CD4-positive, alpha-beta T cell treated with Interleukin-17A for 1 hour (primary cell): ENCODE measurements around the gene PPRC1.
A peak's percentile ranks its signal among the peaks of the same experiment; 100 is the strongest.

ENCODE experiments used
- DNase-seq: peaks from one replicate; pipeline ENCODE4 v3.0.0-alpha.2; 2020

Gene PPRC1

DNA sequence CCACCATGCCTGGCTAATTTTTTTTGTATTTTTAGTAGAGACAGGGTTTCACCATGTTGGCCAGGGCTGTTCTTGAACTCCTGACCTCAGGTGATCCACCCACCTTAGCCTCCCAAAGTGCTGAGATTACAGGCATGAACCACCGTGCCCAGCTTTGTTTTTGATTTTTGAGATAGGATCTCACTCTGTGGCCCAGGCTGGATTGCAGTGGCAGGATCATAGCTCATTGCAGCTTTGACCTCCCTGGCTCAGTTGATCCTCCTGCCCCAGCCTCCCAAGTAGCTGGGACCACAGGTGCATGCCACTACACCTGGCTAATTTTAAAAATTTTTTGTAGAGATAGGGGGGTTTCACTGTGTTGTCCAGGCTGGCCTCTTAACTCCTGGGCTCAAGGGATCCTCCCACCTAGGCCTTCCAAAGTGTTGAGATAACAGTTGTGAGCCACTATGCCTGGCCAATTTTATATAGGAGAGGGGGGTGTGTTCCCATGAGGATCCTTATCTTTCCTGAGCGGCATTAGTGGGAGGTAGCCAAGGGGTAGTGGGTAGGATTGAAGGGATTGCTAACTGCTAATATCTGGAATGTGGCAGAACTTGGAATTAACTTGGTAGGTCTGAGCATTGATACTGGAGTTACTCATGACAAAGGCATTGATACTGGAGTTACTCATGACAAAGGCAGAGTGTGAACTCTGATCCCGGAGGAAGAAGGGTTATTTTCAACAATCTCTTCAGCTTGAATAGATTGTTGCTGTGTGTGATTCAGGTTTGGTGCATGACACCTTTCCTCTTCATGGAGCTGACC lies 18.3 kb downstream of the PPRC1 start:
- no peak for DNase-seq

DNA sequence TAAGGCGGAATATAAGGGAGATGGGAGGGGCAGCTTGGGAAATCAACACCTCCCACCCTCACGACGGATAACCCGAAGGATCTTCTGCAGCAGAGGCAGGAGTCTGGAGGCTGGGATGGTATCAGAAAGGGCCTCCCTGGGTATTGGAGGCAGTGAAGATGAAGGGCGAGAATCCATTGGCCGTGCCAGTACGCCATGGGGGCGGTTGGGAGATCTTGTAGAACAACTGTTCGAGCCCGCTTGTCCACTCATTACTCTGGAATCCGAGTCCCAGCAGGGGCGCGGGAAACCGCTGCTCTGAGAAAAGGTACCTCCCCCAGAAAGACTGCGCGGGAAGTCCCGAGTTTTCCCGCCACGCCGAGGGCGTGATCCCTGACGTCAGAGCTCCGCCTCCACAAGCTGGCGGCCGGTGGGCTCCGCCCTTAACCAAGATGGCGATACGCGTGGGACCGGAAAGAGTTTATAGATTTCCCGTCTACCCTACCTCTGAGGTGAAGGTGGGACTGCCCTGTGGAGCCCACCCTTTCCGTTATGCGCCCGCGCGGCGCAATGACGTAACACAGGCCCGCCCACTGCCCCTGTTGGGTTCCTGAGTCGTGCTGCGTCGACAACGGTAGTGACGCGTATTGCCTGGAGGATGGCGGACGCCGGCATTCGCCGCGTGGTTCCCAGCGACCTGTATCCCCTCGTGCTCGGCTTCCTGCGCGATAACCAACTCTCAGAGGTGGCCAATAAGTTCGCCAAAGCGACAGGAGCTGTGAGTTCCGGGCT lies 19.1 kb downstream of the PPRC1 start, which contains the start of gene NOLC1:
Gene NOLC1, plus strand, starts transcription at position 616 of the 771 bp plus-strand sequence. Its CDS starts 22 bp downstream, at position 638.
- peak; percentile 100 for DNase-seq

GRCh38 chr10:102152545-102152890 lies 19.7 kb downstream of the PPRC1 start:
- no peak for DNase-seq

- no peak for DNase-seq
These were observed 20.3 kb downstream of the PPRC1 start for GRCh38 chr10:102153093-102153620.

DNA sequence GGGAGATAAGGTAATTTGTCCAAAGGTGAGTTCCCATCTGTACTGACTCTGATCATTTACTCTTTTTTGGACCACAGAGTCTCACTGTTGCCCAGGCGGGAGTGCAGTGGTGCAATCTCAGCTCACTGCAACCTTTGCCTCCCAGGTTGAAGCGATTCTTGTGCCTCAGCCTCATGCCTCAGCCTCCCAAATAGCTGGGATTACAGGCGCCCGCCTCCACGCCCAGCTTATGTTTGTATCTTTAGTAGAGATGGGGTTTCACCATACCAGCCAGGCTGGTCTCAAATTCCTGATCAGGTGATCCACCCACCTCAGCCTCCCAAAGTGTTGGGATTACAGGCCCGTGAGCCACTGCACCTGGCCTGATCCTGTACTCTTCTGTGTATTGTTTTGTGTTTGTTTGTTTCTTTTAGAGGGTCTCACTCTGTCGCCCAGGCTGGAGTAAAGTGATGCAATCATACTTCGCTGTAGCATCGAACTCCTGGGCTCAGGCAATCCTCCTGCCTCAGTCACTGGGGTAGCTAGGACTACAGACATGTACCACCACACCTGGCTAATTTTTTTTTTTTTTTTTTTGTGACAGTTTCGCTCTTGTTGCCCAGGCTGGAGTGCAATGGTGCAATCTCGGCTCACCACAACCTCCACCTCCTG lies 21.8 kb downstream of the PPRC1 start:
- no peak for DNase-seq

GRCh38 chr10:102157224-102157623 lies 24.4 kb downstream of the PPRC1 start:
- DNase-seq, result no peak

DNA sequence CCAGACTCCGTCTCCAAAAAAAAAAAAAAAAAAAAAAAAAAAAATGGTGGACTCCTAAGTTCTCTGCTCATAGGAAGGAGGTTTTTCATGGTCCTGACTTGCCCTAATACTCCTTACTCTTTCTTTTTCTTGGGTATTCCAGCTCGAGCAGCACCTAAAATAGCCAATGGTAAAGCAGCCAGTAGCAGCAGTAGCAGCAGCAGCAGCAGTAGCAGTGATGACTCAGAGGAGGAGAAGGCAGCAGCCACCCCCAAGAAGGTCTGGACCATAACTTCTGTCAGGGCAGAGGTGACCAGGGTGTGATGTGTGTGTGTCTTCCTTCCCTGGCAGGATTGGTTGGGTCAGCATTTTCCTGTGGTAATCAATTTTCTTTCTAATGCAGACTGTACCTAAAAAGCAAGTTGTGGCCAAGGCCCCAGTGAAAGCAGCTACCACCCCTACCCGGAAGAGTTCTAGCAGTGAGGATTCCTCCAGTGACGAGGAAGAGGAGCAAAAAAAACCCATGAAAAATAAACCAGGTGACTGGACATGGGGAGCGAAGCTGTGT lies 26.3 kb downstream of the PPRC1 start:
- no peak for DNase-seq

- no peak for DNase-seq
These were observed 27.0 kb downstream of the PPRC1 start for GRCh38 chr10:102159831-102160230.

DNA sequence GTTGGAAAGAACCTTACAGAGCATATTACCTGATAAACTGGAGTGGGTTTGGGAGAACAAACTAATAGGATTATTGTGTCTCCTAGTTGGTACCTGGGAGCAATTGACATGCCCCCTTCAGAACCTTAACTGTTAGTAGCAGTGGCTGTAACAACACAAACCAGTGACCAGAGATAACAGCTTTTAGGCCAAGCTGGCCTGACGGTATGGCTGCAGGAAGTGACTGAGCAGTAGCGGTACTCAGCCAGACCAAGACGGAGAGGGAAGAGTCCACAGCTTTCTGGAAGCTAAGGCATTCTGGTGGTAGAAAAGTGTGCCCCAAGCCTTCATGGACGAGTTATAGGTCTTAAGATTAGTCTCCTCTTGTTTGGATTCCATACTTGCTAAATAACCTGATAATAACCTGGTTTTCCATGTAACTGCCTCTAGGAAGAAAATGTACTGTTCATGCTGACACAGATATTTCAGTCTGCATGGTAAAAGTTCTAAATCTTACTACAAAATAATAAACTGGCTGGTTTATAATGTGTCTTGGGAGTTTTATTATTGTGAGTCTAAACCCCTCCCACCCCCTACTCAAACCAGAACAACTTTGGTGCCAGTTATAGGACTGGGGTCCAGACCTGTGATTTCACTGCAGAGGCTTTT lies 30.6 kb downstream of the PPRC1 start:
- DNase-seq, result no peak

- DNase-seq, result no peak
These were observed 35.0 kb downstream of the PPRC1 start for GRCh38 chr10:102167861-102168260.

DNA sequence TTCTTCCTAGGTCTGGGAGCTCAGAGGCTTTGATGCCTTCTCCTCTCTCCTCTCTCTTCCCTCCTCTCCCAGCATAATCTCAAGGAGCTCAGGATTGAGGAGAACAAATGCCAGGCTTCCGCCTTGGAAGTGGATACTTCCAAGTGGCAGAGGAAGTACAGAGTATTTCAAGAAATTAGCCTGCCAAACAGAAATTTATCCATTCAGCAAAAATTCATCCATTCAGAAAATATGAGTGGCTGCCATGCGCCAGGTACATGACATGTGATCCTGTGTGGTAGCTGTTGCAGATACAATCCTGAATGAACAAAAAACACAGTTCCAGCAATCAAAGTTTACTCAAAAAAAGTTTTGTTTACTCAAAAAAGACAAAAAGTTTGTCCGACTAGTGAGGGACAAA lies 37.8 kb downstream of the PPRC1 start:
- no peak for DNase-seq

DNA sequence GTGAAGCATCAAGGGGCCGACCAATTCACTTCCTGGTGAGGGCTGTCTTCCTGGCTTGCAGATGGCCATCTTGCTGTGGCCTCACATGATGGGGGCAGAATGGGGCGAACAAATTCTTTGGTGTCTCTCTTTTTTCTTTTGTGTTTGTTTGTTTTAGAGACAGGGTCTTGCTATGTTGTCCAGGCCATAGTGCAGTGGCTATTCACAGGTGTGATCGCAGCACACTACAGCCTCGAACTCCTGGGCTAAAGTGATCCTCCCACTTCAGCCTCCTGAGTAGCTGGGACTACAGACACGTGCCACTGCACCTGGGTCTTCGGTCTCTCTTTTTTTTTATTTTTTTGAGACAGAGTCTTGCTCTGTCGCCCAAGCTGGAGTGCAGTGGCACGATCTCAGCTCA lies 39.4 kb downstream of the PPRC1 start:
- DNase-seq, result no peak

DNA sequence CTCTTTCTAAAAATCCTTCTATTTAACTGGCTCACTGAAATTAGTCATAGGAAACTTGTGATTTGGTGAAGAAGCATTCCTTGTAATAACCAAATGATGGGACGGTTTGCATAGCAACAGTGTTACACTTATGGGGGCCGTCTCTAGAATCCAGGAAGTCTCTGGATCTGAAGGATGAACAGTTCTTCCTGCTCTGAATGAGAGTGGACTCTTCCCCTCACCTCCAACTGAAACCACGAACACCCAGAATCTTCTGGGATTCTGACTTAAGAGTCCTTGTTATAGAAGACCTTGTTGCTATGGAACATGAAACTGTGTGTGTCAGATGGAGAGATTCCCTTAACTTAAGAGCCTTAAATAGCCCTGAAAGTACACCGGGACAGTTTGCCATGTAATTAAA lies 42.6 kb downstream of the PPRC1 start:
- DNase-seq, result no peak

GRCh38 chr10:102184606-102185005 lies 51.8 kb downstream of the PPRC1 start:
- DNase-seq, result no peak

- DNase-seq, result no peak
These were observed 52.4 kb downstream of the PPRC1 start for GRCh38 chr10:102185272-102185671.

- DNase-seq, result no peak
These were observed 53.1 kb downstream of the PPRC1 start for GRCh38 chr10:102185811-102186527.

DNA sequence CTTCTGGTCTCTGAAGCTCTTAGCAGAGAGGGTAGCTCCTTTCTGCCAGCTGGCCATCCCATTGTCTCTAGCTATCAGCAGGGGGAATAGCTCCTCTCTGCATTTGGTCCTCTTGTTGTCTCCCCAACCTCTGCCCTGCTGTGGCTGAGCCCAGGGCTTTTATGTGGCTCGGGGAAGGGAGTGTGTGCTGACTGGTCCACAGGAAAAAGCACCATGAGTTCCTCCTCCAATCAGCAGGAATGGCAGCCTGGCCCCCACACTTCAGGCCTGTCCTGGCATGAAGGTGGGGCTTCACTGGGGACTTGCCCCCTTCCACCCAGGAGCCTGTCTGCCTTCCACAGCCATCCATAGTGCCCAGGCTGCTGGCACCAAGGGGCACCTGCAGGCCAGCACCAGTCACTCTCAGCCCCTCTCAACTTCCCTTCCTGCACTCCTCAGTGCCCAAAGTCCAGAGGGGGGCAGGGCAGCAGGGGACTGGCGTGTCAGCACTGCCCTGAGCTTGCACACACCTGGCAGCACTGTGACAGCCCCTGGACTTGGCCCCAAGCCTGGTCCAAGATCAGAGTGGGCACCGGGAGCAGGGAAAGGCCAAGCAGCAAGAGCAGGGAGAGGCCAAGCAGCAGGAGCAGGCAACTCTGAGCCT lies 55.6 kb downstream of the PPRC1 start:
- DNase-seq, result no peak

- peak; percentile 35 for DNase-seq
These were observed 56.4 kb downstream of the PPRC1 start for GRCh38 chr10:102188941-102189898.

DNA sequence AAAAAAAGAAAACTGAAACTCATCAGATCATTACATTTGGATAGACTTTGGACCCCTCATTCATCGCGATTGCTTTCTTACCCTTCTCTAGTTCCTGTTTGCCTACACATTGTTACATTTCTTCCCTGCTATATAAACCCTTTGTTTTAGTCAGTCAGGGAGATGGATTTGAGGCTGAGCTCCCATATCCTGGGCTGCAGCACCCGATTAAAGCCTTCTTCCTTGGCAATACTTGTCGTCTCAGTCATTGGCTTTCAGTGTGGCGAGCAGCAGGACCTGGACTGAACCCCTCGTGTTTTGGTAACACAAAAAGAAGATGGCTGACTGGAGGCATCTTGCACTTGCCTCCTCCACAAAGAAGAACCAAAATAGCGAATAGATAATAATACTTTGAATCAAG lies 59.1 kb downstream of the PPRC1 start:
- no peak for DNase-seq

- DNase-seq, result no peak
These were observed 62.5 kb downstream of the PPRC1 start for GRCh38 chr10:102195296-102195870.
